HL-60 (cell line): Measurements from ENCODE around the gene GAS1.

Experiments used
- DNase-seq, 2 experiments: peaks; one replicate each; pipeline ENCODE4 v3.0.0-alpha.2; 2010 to 2020; ENCODE audit warnings: low read depth in 1 of 2, low spot score in 1 of 2
- H3K27ac ChIP-seq: fragments of 250-450 bp; sonication (Bioruptor Pico); replicated peaks from 2 replicates; pipeline ENCODE4 v1.5.1; 2020; ENCODE audit warnings: mild to moderate bottlenecking, moderate library complexity
- H3K27me3 ChIP-seq: fragments of 250-450 bp; sonication (Bioruptor Pico); 2 replicates; pipeline ENCODE4 v1.5.1; 2021; ENCODE audit warnings: mild to moderate bottlenecking, moderate library complexity; ENCODE audit not compliant: insufficient read depth, poor library complexity, severe bottlenecking
- H3K4me3 ChIP-seq: replicated peaks from 2 replicates; pipeline ENCODE4 v1.5.1; 2011; ENCODE audit warnings: mild to moderate bottlenecking, control low read depth, low read length; ENCODE audit not compliant: insufficient read depth
- GABPA ChIP-seq: IDR thresholded peaks from 2 replicates; pipeline ENCODE4 v1.6.1; 2012; ENCODE audit warnings: low read depth
- POLR2AphosphoS5 ChIP-seq: IDR thresholded peaks from 2 replicates; pipeline ENCODE4 v1.6.1; 2012; ENCODE audit warnings: low read depth
- SPI1 ChIP-seq: IDR thresholded peaks from 2 replicates; pipeline ENCODE4 v1.6.1; 2012; ENCODE audit warnings: low read depth, mild to moderate bottlenecking, borderline replicate concordance
- TF ChIP-seq, protein P1 (sequence below): IDR thresholded peaks from one replicate; pipeline ENCODE4 v1.5.1; 2011; ENCODE audit warnings: low read length, control low read depth, inconsistent platforms; ENCODE audit not compliant: insufficient read depth
- TF ChIP-seq, protein P2 (sequence below): IDR thresholded peaks from 2 replicates; pipeline ENCODE4 v1.6.1; 2012; ENCODE audit warnings: low read depth; ENCODE audit not compliant: insufficient replicate concordance

GAS1 gene

DNA sequence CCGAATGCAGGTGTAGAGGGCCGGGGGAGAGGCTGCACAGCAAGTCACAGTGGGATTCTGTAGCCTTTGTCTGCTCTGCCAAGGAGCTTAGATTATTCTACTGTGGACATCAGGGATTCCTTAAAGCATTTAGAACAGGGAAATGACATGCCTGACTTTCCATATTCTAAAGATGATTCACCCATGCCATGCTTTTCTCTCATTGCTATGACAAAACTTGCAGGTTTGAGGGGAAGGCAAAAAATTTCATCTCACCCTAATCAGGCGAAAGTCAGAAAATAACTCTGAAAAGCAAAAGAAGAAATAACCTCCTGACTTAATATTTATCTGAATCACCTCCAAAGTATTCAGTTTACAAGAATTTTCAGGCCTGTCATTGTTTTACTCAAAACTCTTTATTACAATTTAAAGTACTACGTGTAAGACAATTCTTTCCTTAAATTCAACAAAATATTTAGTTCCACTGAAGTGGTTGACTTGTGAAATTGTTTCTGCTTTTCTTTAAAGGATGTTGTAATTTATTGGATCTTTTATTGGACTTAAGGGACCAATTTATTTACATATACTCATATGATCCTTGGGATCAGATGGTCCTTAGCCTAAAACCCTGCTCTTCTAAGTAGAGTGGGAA lies 30.0 kb upstream of the GAS1 start:
- Histone ChIP-seq H3K27ac (no peak overlapping the region), H3K4me3 (no peak overlapping the region), H3K27me3 (no peaks in the 10 kb centered on the region)
- no peak for DNase-seq
- no peak for TF ChIP-seq POLR2AphosphoS5
- no peak for TF ChIP-seq GABPA

DNA sequence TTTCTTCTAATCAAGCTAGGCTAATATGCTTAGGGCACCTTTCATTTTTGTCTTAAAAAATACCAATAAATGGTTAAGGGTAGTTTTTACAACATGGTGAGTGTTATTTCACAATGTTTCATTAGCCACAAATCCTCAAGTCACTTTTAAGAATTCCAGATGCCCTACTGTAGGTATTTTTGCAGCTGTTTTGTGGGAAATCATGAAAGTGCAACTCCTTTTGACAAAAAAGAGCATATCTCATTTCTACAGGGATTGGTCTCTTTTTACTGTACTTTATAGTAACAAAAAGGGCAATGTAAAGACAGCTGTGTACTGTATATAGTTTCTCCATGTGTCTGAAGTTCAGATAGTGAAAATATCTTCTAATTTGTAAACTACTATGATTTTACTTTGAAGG lies 28.3 kb upstream of the GAS1 start:
- no peak overlapping the region for H3K27ac ChIP-seq
- no peak overlapping the region for H3K4me3 ChIP-seq
- TF ChIP-seq SPI1, result no peak
- no peak for TF ChIP-seq GABPA
- TF ChIP-seq, protein P1, sequence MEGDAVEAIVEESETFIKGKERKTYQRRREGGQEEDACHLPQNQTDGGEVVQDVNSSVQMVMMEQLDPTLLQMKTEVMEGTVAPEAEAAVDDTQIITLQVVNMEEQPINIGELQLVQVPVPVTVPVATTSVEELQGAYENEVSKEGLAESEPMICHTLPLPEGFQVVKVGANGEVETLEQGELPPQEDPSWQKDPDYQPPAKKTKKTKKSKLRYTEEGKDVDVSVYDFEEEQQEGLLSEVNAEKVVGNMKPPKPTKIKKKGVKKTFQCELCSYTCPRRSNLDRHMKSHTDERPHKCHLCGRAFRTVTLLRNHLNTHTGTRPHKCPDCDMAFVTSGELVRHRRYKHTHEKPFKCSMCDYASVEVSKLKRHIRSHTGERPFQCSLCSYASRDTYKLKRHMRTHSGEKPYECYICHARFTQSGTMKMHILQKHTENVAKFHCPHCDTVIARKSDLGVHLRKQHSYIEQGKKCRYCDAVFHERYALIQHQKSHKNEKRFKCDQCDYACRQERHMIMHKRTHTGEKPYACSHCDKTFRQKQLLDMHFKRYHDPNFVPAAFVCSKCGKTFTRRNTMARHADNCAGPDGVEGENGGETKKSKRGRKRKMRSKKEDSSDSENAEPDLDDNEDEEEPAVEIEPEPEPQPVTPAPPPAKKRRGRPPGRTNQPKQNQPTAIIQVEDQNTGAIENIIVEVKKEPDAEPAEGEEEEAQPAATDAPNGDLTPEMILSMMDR, result no peak
- TF ChIP-seq POLR2AphosphoS5, result no peak
- TF ChIP-seq, protein P2, sequence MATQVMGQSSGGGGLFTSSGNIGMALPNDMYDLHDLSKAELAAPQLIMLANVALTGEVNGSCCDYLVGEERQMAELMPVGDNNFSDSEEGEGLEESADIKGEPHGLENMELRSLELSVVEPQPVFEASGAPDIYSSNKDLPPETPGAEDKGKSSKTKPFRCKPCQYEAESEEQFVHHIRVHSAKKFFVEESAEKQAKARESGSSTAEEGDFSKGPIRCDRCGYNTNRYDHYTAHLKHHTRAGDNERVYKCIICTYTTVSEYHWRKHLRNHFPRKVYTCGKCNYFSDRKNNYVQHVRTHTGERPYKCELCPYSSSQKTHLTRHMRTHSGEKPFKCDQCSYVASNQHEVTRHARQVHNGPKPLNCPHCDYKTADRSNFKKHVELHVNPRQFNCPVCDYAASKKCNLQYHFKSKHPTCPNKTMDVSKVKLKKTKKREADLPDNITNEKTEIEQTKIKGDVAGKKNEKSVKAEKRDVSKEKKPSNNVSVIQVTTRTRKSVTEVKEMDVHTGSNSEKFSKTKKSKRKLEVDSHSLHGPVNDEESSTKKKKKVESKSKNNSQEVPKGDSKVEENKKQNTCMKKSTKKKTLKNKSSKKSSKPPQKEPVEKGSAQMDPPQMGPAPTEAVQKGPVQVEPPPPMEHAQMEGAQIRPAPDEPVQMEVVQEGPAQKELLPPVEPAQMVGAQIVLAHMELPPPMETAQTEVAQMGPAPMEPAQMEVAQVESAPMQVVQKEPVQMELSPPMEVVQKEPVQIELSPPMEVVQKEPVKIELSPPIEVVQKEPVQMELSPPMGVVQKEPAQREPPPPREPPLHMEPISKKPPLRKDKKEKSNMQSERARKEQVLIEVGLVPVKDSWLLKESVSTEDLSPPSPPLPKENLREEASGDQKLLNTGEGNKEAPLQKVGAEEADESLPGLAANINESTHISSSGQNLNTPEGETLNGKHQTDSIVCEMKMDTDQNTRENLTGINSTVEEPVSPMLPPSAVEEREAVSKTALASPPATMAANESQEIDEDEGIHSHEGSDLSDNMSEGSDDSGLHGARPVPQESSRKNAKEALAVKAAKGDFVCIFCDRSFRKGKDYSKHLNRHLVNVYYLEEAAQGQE, result no peak
- no peaks in the 10 kb centered on the region for H3K27me3 ChIP-seq
- no peak for DNase-seq

DNA sequence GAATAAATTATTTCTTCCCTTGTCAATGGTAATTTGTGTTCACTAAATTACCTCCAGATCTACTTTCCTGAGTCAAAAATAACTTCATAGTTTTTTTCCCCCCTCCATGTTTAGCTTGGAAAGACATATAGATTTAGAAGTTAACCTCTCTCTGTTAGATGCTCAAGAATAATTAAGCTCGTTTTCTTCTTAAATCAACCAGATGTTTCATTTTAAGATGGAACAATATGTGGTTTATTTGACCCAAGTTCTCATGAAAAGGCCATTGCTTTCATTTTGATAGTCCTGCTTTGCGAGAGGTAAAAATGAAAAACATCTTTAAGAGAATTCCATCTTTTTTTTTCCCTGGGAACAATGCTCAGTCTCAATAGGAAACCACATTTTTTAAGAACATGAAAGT lies 27.7 kb upstream of the GAS1 start:
- Histone ChIP-seq H3K27ac (no peak overlapping the region), H3K4me3 (no peak overlapping the region), H3K27me3 (no peaks in the 10 kb centered on the region)
- no peak for TF ChIP-seq SPI1
- TF ChIP-seq, protein P1, result no peak
- no peak for TF ChIP-seq POLR2AphosphoS5
- TF ChIP-seq GABPA, result no peak
- TF ChIP-seq, protein P2, result no peak
- no peak for DNase-seq

DNA sequence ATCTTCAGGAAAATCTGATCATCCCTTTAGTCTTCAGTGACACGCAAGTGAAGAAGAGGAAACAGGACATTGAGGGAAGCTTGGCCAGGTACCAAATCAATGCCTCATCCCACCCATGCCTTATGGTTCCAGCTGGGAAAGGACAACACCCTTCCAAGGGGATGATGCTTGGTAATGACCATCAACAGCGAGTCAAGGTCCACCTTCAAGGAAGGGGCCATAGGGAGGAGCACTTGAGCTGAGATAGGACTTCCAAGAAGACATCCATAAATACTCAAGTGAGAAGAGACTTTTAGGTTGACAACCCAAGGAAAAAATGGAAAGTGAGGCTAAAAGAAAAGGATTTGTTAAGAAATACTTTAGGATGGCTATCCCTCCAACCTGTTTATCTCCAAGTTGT lies 27.1 kb upstream of the GAS1 start:
- Histone ChIP-seq H3K27ac (no peak overlapping the region), H3K27me3 (no peaks in the 10 kb centered on the region), H3K4me3 (no peak overlapping the region)
- DNase-seq, result no peak
- TF ChIP-seq POLR2AphosphoS5 (no peak), SPI1 (no peak), GABPA (no peak)
- TF ChIP-seq, protein P1, result no peak
- TF ChIP-seq, protein P2, result no peak
